PC-9 (cell line): ENCODE measurements around the gene ANKFN1.

Experiments used
- EZH2 ChIP-seq: fragments of 200-600 bp; sonication (generic); IDR thresholded peaks from 2 replicates; pipeline ENCODE4 v1.8.0; 2017; ENCODE audit warnings: antibody characterized with exemption, low read depth
- TF ChIP-seq, protein P1 (sequence below): fragments of 200-600 bp; sonication (generic); conservative IDR thresholded peaks from 2 replicates; pipeline ENCODE4 v1.6.1; 2017; ENCODE audit warnings: mixed run types, antibody characterized with exemption, mild to moderate bottlenecking, moderate library complexity

DNA sequence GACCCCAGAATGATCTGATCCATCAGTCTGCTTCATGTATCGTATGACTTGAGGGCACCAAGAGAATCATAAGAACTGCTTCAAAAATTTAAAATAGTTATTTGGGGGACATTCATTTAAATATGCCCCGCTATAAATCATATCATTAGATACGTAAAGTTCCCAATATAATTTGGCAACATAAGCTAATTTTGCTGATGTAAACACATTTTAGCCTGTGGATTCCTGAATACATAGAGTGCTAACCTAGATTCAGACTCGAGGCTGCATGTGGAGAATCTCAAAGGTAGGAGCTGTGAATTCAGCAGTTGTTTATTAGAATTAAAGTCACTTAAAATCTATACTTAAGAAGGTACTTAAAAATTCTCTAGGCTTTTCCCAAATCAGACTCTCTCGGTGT lies 24.9 kb downstream of the ANKFN1 start:
- no peak for TF ChIP-seq EZH2
- TF ChIP-seq, protein P1, sequence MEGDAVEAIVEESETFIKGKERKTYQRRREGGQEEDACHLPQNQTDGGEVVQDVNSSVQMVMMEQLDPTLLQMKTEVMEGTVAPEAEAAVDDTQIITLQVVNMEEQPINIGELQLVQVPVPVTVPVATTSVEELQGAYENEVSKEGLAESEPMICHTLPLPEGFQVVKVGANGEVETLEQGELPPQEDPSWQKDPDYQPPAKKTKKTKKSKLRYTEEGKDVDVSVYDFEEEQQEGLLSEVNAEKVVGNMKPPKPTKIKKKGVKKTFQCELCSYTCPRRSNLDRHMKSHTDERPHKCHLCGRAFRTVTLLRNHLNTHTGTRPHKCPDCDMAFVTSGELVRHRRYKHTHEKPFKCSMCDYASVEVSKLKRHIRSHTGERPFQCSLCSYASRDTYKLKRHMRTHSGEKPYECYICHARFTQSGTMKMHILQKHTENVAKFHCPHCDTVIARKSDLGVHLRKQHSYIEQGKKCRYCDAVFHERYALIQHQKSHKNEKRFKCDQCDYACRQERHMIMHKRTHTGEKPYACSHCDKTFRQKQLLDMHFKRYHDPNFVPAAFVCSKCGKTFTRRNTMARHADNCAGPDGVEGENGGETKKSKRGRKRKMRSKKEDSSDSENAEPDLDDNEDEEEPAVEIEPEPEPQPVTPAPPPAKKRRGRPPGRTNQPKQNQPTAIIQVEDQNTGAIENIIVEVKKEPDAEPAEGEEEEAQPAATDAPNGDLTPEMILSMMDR, result no peak
